Gastrocnemius medialis (tissue), 4 donors: ENCODE results near the gene MAP2K5.

Source experiments
- CTCF ChIP-seq, 5 experiments: fragments of 450-650 bp in 3 of 5; fragments of 200-600 bp in 2 of 5; sonication (generic) in 2 of 5; IDR thresholded peaks in 4 of 5; conservative IDR thresholded peaks in 1 of 5; 1 replicate in 4 of 5; 2 replicates in 1 of 5; pipeline ENCODE4 v1.5.1; 2016 to 2019; ENCODE audit warnings: antibody characterized with exemption in 5 of 5, mild to moderate bottlenecking in 3 of 5, moderate library complexity in 3 of 5
- POLR2A ChIP-seq, 2 donors: fragments of 450-650 bp; IDR thresholded peaks; one replicate each; pipeline ENCODE4 v1.6.1; 2017; ENCODE audit warnings: antibody characterized with exemption in 2 of 2, mild to moderate bottlenecking in 2 of 2, moderate library complexity in 2 of 2

GRCh38 chr15:67762610-67763368, 220.3 kb downstream of the MAP2K5 start:
- TF ChIP-seq CTCF (IDR thresholded peaks at IDR 0.05 in 4 of 5, conservative IDR thresholded peaks at IDR 0.05 in 1 of 5) (no peak), POLR2A (IDR thresholded peaks at IDR 0.05) (no peak)
